ENCODE measurements around the gene MFSD8.
"Not testable (repeated sequence)": the region's sequence is repeated elsewhere in the genome, so short reads cannot be mapped to it uniquely, and the experiment has no call there.

Gene MFSD8

GRCh38 chr4:127917151-127917550 is 47.8 kb downstream of the MFSD8 start:
- no peak overlapping the region for H2AFZ ChIP-seq

DNA sequence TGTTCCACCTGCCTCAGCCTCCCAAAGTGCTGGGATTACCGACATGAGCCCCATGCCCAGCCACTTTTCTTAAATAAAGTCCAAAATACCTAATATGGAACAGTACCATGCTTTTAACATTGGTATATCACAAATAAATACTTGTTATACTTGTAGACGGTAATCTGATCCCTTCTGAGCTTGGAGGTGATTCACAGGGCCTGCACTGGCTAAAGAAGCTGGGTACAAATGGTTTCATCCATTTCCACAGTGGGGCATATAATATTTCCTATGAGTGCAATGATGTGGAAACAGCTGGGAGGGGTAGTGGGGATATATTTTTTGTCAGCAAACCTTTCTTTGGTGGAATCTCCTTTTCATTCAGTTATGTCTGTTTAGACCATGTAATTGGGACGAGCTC is 48.5 kb downstream of the MFSD8 start:
- H3K9me3 ChIP-seq (ENCODE audit: control insufficient read depth, low read length) = no peaks in the 10 kb centered on the region
- H3K4me2 ChIP-seq (ENCODE audit: low read length) = no peak overlapping the region
- H3K36me3 ChIP-seq (ENCODE audit: control insufficient read depth, insufficient read depth, low read length) = no peaks in the 10 kb centered on the region
- H3K4me3 ChIP-seq (ENCODE audit: low read depth, low read length) = no peak overlapping the region
- no peaks in the 10 kb centered on the region for H3K79me2 ChIP-seq
- no peak overlapping the region for H3K27ac ChIP-seq
- H3K9ac ChIP-seq = no peak overlapping the region
- H3K4me1 ChIP-seq = no peaks in the 10 kb centered on the region
- H3K27me3 ChIP-seq (ENCODE audit: control insufficient read depth, insufficient read depth, low read length) = no peaks in the 10 kb centered on the region
- H2AFZ ChIP-seq = no peak overlapping the region
- TF ChIP-seq, protein P1, sequence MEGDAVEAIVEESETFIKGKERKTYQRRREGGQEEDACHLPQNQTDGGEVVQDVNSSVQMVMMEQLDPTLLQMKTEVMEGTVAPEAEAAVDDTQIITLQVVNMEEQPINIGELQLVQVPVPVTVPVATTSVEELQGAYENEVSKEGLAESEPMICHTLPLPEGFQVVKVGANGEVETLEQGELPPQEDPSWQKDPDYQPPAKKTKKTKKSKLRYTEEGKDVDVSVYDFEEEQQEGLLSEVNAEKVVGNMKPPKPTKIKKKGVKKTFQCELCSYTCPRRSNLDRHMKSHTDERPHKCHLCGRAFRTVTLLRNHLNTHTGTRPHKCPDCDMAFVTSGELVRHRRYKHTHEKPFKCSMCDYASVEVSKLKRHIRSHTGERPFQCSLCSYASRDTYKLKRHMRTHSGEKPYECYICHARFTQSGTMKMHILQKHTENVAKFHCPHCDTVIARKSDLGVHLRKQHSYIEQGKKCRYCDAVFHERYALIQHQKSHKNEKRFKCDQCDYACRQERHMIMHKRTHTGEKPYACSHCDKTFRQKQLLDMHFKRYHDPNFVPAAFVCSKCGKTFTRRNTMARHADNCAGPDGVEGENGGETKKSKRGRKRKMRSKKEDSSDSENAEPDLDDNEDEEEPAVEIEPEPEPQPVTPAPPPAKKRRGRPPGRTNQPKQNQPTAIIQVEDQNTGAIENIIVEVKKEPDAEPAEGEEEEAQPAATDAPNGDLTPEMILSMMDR (IDR thresholded peaks at IDR 0.05) = no peak

More at GRCh38 chr4:127917151-127917550, 47.8 kb downstream of the MFSD8 start:
- no peaks in the 10 kb centered on the region for H3K79me2 ChIP-seq
- TF ChIP-seq, protein P1 (IDR thresholded peaks at IDR 0.05) = no peak
- H3K27ac ChIP-seq = no peak overlapping the region
- no peak overlapping the region for H3K9ac ChIP-seq
- no peak overlapping the region for H3K4me3 ChIP-seq (ENCODE audit: low read depth, low read length)
- H3K27me3 ChIP-seq (ENCODE audit: control insufficient read depth, insufficient read depth, low read length) = no peaks in the 10 kb centered on the region
- no peak overlapping the region for H3K4me2 ChIP-seq (ENCODE audit: low read length)
- H3K4me1 ChIP-seq = no peaks in the 10 kb centered on the region
- H3K36me3 ChIP-seq (ENCODE audit: control insufficient read depth, insufficient read depth, low read length) = no peaks in the 10 kb centered on the region
- no peaks in the 10 kb centered on the region for H3K9me3 ChIP-seq (ENCODE audit: control insufficient read depth, low read length)

DNA sequence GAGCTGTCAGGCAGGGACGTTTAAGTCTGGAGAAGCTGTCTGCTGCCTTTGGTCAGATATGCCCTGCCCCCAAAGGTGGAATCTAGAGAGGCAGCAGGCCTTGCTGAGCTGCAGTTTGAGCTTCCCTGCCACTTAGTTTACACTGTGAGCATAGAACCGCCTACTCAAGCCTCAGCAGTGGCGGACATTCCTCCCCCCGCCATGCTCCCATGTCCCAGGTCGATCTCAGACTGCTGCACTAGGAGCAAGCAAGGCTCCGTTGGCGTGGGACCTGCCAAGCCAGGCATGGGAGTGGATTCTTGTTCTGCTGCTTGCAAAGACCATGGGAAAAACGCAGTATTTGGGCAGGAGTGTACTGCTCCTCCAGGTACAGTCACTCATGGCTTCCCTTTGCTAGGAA is 59.9 kb downstream of the MFSD8 start:
- Histone ChIP-seq H3K79me2 (no peaks in the 10 kb centered on the region), H3K4me2 (ENCODE audit: low read length) (no peak overlapping the region), H2AFZ (no peak overlapping the region), H3K9me3 (ENCODE audit: control insufficient read depth, low read length) (no peaks in the 10 kb centered on the region), H3K4me1 (no peaks in the 10 kb centered on the region), H3K36me3 (ENCODE audit: control insufficient read depth, insufficient read depth, low read length) (no peaks in the 10 kb centered on the region), H3K27ac (no peak overlapping the region), H3K9ac (no peak overlapping the region), H3K4me3 (ENCODE audit: low read depth, low read length) (no peak overlapping the region), H3K27me3 (ENCODE audit: control insufficient read depth, insufficient read depth, low read length) (no peaks in the 10 kb centered on the region)
- TF ChIP-seq, protein P1 (IDR thresholded peaks at IDR 0.05) = no peak

DNA sequence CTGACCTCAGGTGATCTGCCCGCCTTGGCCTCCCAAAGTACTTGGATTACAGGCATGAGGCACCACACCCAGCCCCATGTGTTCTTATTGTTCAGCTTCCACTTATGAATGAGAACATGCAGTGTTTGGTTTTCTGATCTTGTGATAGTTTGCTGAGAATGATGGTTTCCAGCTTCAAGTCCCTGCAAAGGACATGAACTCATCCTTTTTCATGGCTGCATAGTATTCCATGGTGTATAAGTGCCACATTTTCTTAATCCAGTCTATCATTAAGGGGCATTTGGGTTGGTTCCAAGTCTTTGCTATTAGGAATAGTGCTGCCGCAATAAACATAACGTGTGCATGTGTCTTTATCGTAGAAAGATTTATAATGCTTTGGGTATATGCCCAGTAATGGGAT is 65.3 kb downstream of the MFSD8 start:
- not testable (repeated sequence) for H3K27me3 ChIP-seq (ENCODE audit: control insufficient read depth, insufficient read depth, low read length); H3K9me3 ChIP-seq (ENCODE audit: control insufficient read depth, low read length); H3K79me2 ChIP-seq; H3K36me3 ChIP-seq (ENCODE audit: control insufficient read depth, insufficient read depth, low read length); H3K27ac ChIP-seq; H2AFZ ChIP-seq; H3K4me3 ChIP-seq (ENCODE audit: low read depth, low read length); H3K4me2 ChIP-seq (ENCODE audit: low read length); H3K9ac ChIP-seq; H3K4me1 ChIP-seq

DNA sequence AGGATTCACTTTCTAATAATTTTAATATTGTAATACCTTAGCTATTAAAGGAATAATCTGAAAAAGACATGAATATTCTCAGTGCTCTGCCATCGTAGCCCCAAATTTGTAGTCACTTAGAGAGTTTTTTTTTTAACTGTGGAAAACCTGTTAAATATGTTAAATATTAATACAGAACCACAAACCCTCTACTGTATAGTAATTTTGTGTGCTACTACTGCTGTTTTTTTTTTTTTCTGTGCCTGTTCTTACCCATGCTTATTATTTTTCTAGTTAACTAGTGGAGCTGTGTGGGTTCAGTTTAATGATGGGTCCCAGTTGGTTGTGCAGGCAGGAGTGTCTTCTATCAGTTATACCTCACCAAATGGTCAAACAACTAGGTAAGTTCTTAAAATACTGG is 68.4 kb downstream of the MFSD8 start:
- Histone ChIP-seq H2AFZ (no peak overlapping the region), H3K4me2 (ENCODE audit: low read length) (no peak overlapping the region), H3K79me2 (no peaks in the 10 kb centered on the region), H3K27ac (no peak overlapping the region), H3K9ac (no peak overlapping the region), H3K27me3 (ENCODE audit: control insufficient read depth, insufficient read depth, low read length) (no peaks in the 10 kb centered on the region), H3K4me1 (no peaks in the 10 kb centered on the region), H3K4me3 (ENCODE audit: low read depth, low read length) (no peak overlapping the region), H3K9me3 (ENCODE audit: control insufficient read depth, low read length) (no peaks in the 10 kb centered on the region), H3K36me3 (ENCODE audit: control insufficient read depth, insufficient read depth, low read length) (no peaks in the 10 kb centered on the region)
- TF ChIP-seq, protein P1 (IDR thresholded peaks at IDR 0.05) = no peak
